MCF 10A (cell line): ENCODE results near the gene SLC9A7. TPM values are rescaled to one million over a fixed set of nuclear protein-coding genes. Genes with fewer than 3 reads are reported as not detected.

Source experiments
- BruUV-seq: library from RNA; stranded (reverse); fragments of 400-500 nt; replicated peaks from 2 replicates; lab custom pipeline; 2021; lab: Mats Ljungman, UMichigan
- CTCF ChIA-PET: fragments of 300-600 bp; sonication (Branson Sonifier 250); formaldehyde crosslinking; extraction: SDS; loops from one replicate; lab custom pipeline; 2021; ENCODE audit warnings: antibody characterized with exemption, inconsistent platforms; lab: Yijun Ruan, JAX
- POLR2A ChIA-PET: fragments of 300-600, 350-650 bp; sonication (Branson Sonifier 250); formaldehyde crosslinking; extraction: SDS; loops from one replicate; lab custom pipeline; 2020; ENCODE audit warnings: antibody characterized with exemption, inconsistent platforms; lab: Yijun Ruan, JAX
- DNase-seq: peaks from one replicate; pipeline ENCODE4 v3.0.0-alpha.2; 2018; ENCODE audit not compliant: unreplicated experiment
- H3K27ac Mint-ChIP-seq: one replicate; pipeline ENCODE4 v1.8.0; 2022; ENCODE audit warnings: mild to moderate bottlenecking, low read depth, mixed read lengths; ENCODE audit not compliant: unreplicated experiment
- H3K27me3 Mint-ChIP-seq: one replicate; pipeline ENCODE4 v1.8.0; 2022; ENCODE audit warnings: mixed read lengths; ENCODE audit not compliant: insufficient read depth, unreplicated experiment
- H3K36me3 Mint-ChIP-seq: one replicate; pipeline ENCODE4 v1.8.0; 2022; ENCODE audit warnings: mild to moderate bottlenecking, moderate library complexity, mixed read lengths; ENCODE audit not compliant: insufficient read depth, unreplicated experiment
- H3K4me1 Mint-ChIP-seq: one replicate; pipeline ENCODE4 v1.8.0; 2022; ENCODE audit warnings: mixed read lengths; ENCODE audit not compliant: insufficient read depth, unreplicated experiment
- H3K4me3 Mint-ChIP-seq: one replicate; pipeline ENCODE4 v1.8.0; 2022; ENCODE audit warnings: mild to moderate bottlenecking, moderate library complexity, mixed read lengths; ENCODE audit not compliant: unreplicated experiment
- H3K9me3 Mint-ChIP-seq: one replicate; pipeline ENCODE4 v1.8.0; 2022; ENCODE audit warnings: mixed read lengths; ENCODE audit not compliant: unreplicated experiment
- intact Hi-C: fragments of 100-400 bp; cut with micrococcal nuclease; formaldehyde crosslinking; loops from 2 replicates; pipeline ENCODE4 v1.14.1; 2022
- total RNA-seq: library from RNA; stranded (reverse); gene quantifications from 2 replicates; pipeline ENCODE4 v1.2.3, GENCODE V29; 2022
- TF ChIP-seq, protein P1 (sequence below): fragments of 200-600 bp; IDR thresholded peaks from one replicate; pipeline ENCODE4 v1.8.0; 2022; ENCODE audit warnings: antibody characterized with exemption, mild to moderate bottlenecking; ENCODE audit not compliant: unreplicated experiment

Gene SLC9A7
- total RNA-seq, 1 experiment from 2014 or later = 28.3 TPM

DNA sequence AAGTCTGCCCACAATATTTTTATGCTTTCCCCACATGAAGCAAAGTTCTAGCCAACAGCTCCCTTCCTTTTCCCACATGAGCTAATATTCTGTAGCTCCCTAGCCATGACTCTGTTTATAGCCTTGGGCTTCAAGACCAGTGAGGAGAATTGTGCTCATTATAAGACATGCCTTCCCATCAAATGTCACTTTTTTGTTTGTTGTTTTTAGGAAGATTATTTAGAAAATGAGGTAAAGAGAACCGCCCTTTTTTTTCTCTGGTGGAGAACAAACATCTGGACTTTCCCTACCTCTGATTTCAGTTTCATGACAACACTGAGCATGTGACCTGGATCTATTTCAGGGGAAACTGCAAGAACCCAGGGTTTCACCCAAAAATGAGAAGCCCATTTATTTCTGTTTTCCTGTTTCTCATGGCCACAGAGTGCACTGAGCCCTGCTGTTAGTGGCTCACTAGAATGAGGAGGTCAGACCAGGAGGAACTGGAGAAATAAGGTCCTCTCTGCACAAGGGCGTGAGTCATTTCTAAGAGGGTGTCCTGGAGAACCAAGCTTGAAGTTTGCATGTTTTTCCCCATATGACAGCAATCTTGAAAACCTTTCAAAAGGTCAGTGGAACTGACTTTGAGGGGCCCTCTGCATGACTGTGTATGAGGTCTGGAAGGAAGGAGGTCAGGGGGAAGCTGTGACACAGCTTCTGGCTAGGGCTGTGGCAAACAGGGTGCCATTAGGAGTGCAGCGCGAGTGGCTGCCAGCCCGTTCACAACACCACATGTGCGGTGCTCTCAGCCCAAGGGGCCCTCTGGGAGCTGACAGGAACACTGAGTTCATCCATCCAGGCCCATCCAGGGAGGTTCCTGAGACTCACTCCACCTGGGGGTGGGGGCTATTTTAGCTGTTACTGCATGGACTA, 130.2 kb downstream of the SLC9A7 start:
- ChIA-PET POLR2A (no interaction called here), CTCF (interaction anchor here (1.3 kb wide), 1 partner anchor 14 kb away, joined by 3 read pairs; no protein-coding TSS in a partner anchor)
- BruUV-seq = no TSS peak
- no peaks in the 10 kb centered on the region for H3K4me1 Mint-ChIP-seq
- peaks cover 60% of the 10 kb centered on the region for H3K27me3 Mint-ChIP-seq
- intact Hi-C loops = no loop called here
- no peak overlapping the region for H3K27ac Mint-ChIP-seq
- TF ChIP-seq, protein P1, sequence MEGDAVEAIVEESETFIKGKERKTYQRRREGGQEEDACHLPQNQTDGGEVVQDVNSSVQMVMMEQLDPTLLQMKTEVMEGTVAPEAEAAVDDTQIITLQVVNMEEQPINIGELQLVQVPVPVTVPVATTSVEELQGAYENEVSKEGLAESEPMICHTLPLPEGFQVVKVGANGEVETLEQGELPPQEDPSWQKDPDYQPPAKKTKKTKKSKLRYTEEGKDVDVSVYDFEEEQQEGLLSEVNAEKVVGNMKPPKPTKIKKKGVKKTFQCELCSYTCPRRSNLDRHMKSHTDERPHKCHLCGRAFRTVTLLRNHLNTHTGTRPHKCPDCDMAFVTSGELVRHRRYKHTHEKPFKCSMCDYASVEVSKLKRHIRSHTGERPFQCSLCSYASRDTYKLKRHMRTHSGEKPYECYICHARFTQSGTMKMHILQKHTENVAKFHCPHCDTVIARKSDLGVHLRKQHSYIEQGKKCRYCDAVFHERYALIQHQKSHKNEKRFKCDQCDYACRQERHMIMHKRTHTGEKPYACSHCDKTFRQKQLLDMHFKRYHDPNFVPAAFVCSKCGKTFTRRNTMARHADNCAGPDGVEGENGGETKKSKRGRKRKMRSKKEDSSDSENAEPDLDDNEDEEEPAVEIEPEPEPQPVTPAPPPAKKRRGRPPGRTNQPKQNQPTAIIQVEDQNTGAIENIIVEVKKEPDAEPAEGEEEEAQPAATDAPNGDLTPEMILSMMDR = no peak
- no peak for DNase-seq
- H3K36me3 Mint-ChIP-seq = peaks cover 11% of the 10 kb centered on the region
- no peaks in the 10 kb centered on the region for H3K9me3 Mint-ChIP-seq
- no peak overlapping the region for H3K4me3 Mint-ChIP-seq

DNA sequence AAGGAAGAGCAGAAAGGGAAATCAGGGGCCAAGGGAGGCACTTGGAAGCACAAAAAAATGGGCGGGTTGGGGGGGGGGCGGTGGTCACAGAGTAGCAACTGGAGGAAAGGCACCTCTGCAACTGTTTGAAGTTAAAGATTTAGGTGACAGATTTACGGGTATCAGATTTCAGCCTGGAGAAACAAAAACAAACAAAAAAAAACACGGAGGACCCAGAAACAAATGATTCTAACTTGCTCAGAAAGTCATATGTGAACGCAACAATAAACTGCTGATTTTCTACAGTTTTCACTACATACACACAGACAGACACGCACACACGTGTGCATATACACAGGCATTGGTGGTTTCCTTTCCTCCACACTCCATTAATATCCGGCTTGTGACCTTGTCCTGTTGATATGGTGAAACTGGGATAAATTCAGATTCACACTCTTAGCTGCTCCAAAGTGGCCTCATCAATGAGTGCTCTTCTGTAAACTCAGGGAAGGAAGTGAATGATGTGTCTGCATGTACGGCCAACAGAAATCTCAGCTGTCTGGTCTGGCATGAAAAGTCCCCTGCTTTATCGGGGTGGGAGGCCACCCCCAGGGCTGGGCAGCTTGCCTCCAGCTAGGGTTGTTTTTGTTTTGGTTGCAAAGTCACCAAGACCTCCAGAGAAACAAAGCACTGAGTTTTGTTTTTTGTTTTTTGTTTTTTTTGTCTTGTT, 131.1 kb downstream of the SLC9A7 start:
- TF ChIP-seq, protein P1 = no peak
- BruUV-seq = no TSS peak
- Mint-ChIP-seq H3K27ac (no peak overlapping the region), H3K36me3 (peaks cover 11% of the 10 kb centered on the region), H3K9me3 (no peaks in the 10 kb centered on the region), H3K27me3 (peaks cover 67% of the 10 kb centered on the region), H3K4me3 (no peak overlapping the region), H3K4me1 (no peaks in the 10 kb centered on the region)
- no peak for DNase-seq
- intact Hi-C loops = no loop called here
- ChIA-PET POLR2A (no interaction called here), CTCF (interaction anchor here (1.3 kb wide), 1 partner anchor 13 kb away, joined by 3 read pairs; no protein-coding TSS in a partner anchor)

DNA sequence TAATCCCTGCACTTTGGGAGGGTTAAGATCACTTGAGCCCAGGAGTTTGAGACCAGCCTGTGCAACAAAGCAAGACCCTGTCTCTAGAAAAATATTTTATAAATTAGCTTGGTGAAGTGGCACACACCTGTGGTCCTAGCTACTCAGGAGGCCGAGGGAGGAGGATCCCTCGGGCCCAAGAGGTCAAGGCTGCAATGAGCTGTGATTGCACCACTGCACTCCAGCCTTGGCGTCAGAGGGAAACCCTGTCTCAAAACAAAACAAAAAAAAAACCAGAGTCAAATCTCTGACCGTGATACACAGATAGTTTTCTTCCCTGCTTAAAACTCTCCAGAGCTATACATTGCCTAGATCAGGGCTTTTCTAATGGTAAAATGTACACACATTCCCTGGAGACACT, 131.9 kb downstream of the SLC9A7 start:
- H3K27me3 Mint-ChIP-seq = peaks cover 67% of the 10 kb centered on the region
- H3K9me3 Mint-ChIP-seq = no peaks in the 10 kb centered on the region
- no peak overlapping the region for H3K4me3 Mint-ChIP-seq
- intact Hi-C loops = no loop called here
- ChIA-PET CTCF (no interaction called here), POLR2A (no interaction called here)
- H3K27ac Mint-ChIP-seq = no peak overlapping the region
- H3K36me3 Mint-ChIP-seq = peaks cover 11% of the 10 kb centered on the region
- BruUV-seq = no TSS peak
- TF ChIP-seq, protein P1 = no peak
- no peaks in the 10 kb centered on the region for H3K4me1 Mint-ChIP-seq
- DNase-seq = no peak

DNA sequence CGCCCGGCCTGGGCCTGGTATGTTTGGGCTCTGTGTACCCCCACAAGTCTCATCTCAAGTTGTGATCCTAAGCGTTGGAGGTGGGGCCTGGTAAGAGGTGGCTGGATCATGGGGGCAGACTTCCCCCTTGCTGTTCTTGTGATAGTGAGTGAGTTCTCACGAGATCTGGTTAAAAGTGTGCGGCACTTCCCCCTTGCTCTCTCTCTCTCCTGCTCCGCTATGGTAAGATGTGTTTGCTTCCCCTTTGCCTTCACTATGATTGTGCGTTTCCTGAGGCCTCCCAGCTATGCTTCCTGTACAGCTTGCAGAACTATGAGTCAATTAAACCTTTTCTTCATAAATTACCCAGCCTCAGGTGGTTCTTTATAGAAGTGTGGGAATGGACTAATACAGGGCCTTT, 132.4 kb downstream of the SLC9A7 start:
- ChIA-PET POLR2A (no interaction called here), CTCF (no interaction called here)
- peaks cover 67% of the 10 kb centered on the region for H3K27me3 Mint-ChIP-seq
- H3K27ac Mint-ChIP-seq = no peak overlapping the region
- DNase-seq = no peak
- intact Hi-C loops = no loop called here
- TF ChIP-seq, protein P1 = no peak
- H3K36me3 Mint-ChIP-seq = peaks cover 11% of the 10 kb centered on the region
- no TSS peak for BruUV-seq
- no peaks in the 10 kb centered on the region for H3K9me3 Mint-ChIP-seq
- H3K4me1 Mint-ChIP-seq = no peaks in the 10 kb centered on the region
- H3K4me3 Mint-ChIP-seq = no peak overlapping the region
